Endothelial cell (in vitro differentiated cells): ENCODE measurements around the gene MED15. TPM values are rescaled to one million over a fixed set of nuclear protein-coding genes. Genes with fewer than 3 reads are reported as not detected.
A peak's percentile ranks its signal among the peaks of the same experiment; 100 is the strongest.

Experiments used
- DNase-seq: peaks from one replicate; pipeline ENCODE4 v3.0.0; 2021; ENCODE audit warnings: low spot score
- H3K27ac Mint-ChIP-seq: one replicate; pipeline ENCODE4 v1.8.0; 2021; ENCODE audit warnings: mixed read lengths, inconsistent platforms; ENCODE audit not compliant: unreplicated experiment
- H3K27me3 Mint-ChIP-seq: one replicate; pipeline ENCODE4 v1.8.0; 2021; ENCODE audit warnings: mild to moderate bottlenecking, moderate library complexity, mixed read lengths, inconsistent platforms; ENCODE audit not compliant: unreplicated experiment
- H3K36me3 Mint-ChIP-seq: one replicate; pipeline ENCODE4 v1.8.0; 2021; ENCODE audit warnings: mild to moderate bottlenecking, low read depth, mixed read lengths, inconsistent platforms; ENCODE audit not compliant: unreplicated experiment
- H3K4me1 Mint-ChIP-seq: one replicate; pipeline ENCODE4 v1.8.0; 2021; ENCODE audit warnings: mild to moderate bottlenecking, mixed read lengths, inconsistent platforms; ENCODE audit not compliant: unreplicated experiment
- H3K4me3 Mint-ChIP-seq: one replicate; pipeline ENCODE4 v1.8.0; 2021; ENCODE audit warnings: mild to moderate bottlenecking, mixed read lengths, inconsistent platforms; ENCODE audit not compliant: unreplicated experiment
- H3K9me3 Mint-ChIP-seq: one replicate; pipeline ENCODE4 v1.8.0; 2021; ENCODE audit warnings: mixed read lengths, inconsistent platforms; ENCODE audit not compliant: unreplicated experiment
- CTCF ChIP-seq: fragments of 200-600 bp; sonication (generic); IDR thresholded peaks from one replicate; pipeline ENCODE4 v1.5.0; 2021; ENCODE audit warnings: antibody characterized with exemption; ENCODE audit not compliant: unreplicated experiment
- total RNA-seq: library from RNA; stranded (reverse); fragmentation: NEBNext Ultra II Directional; extraction: Animal tissue kit (Norgen Biotek cat#: 25700); gene quantifications from one replicate; pipeline ENCODE4 v1.2.1, GENCODE V29; 2021; ENCODE audit not compliant: unreplicated experiment

Gene MED15
- total RNA-seq, 1 donor from 2014 or later, result 165 TPM

GRCh38 chr22:20571078-20571503, 63.7 kb downstream of the MED15 start:
- Mint-ChIP-seq H3K36me3 (peaks cover 42% of the 10 kb centered on the region), H3K4me3 (no peak overlapping the region), H3K4me1 (no peaks in the 10 kb centered on the region), H3K27me3 (peaks cover 4% of the 10 kb centered on the region), H3K27ac (no peak overlapping the region), H3K9me3 (no peaks in the 10 kb centered on the region)
- TF ChIP-seq CTCF, result no peak
- DNase-seq, result no peak

GRCh38 chr22:20571531-20572007, 64.2 kb downstream of the MED15 start:
- Mint-ChIP-seq H3K27ac (no peak overlapping the region), H3K9me3 (no peaks in the 10 kb centered on the region), H3K27me3 (peaks cover 4% of the 10 kb centered on the region), H3K36me3 (peaks cover 40% of the 10 kb centered on the region), H3K4me3 (no peak overlapping the region), H3K4me1 (peaks cover 2% of the 10 kb centered on the region)
- peak; percentile 66 for DNase-seq
- peak; percentile 87 for TF ChIP-seq CTCF

DNA sequence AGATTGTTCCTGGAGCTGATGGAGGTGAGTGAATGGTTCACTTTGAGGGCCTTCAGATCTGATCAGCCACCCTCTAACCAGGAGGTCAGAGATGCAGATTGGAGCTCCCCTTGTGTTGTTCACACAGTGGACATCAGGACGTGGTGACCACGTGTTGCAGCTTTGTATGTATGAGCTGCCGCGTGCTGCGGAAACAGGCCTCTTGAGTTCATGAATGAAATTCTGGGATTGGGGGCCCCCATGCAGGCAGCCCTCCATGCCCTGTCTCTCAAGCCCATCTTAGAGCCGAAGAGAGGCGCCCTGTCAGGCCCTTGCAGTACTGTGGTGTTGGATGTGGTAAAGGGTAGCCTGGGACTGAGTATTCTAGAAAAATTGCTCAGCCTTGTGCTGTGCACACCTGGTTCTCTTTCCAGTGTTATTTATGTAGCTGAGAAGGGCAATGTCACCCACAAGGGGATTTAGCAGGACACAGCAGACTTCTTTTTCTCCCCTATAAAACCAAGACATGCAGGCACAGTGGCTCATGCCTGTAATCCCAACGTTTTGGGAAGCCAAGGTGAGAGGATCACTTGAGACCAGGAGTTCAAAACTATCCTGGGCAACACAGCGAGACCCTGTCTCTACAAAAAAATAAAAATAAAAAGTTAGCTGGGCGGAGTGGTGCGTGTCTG, 64.9 kb downstream of the MED15 start:
- Mint-ChIP-seq H3K27me3 (peaks cover 4% of the 10 kb centered on the region), H3K27ac (peak overlapping the region; percentile 27), H3K9me3 (no peaks in the 10 kb centered on the region), H3K4me3 (no peak overlapping the region), H3K4me1 (peaks cover 4% of the 10 kb centered on the region), H3K36me3 (peaks cover 35% of the 10 kb centered on the region)
- DNase-seq, result no peak
- TF ChIP-seq CTCF, result no peak

- Mint-ChIP-seq H3K4me1 (peaks cover 4% of the 10 kb centered on the region), H3K36me3 (peaks cover 35% of the 10 kb centered on the region), H3K4me3 (no peak overlapping the region), H3K9me3 (no peaks in the 10 kb centered on the region), H3K27me3 (peaks cover 4% of the 10 kb centered on the region), H3K27ac (peak overlapping the region; percentile 36)
- TF ChIP-seq CTCF, result no peak
- no peak for DNase-seq
These were observed 65.9 kb downstream of the MED15 start for GRCh38 chr22:20573176-20573832.
